ENCODE measurements around the gene FN1.
"Not testable (repeated sequence)": the region's sequence is repeated elsewhere in the genome, so short reads cannot be mapped to it uniquely, and the experiment has no call there.

The FN1 gene

GRCh38 chr2:215410181-215410931, 25.5 kb downstream of the FN1 start:
- not testable (repeated sequence) for DNase-seq (ENCODE audit: extremely low spot score, insufficient read length, low read depth); FAIRE-seq

DNA sequence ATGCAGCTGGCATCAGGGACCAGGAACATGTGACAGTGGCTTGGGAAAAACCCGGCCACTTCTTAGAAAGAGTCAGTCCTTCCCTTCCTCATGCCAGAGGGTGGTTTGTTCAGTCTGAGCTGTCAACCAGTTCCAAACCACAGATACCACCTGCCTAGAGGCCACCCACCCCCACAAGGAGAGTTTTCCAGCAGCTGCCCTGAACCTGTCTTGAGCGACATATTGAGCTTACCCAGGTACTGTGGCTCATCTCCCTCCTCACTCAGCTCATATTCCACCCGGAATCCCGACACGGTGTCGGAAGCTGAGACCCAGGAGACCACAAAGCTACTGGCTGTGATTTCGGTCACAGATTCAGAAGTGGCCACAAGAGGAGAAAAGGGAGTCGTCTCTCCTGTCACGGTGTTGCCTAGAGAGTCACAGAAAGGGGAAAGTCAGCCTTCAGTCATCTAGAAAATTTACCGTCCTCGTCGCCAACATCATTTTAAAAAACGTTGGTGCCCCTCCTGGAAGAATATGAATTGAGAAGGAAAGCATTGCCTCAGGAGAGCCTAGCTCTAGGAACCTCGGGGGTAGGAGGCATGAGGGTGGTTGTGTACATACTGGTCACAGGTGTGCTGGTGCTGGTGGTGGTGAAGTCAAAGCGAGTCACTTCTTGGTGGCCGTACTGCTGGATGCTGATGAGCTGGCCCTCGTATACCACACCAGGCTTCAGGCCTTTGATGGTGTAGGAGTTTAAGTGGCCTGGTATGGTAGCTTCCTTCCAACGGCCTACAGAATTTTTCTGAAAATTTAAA, 26.3 kb downstream of the FN1 start:
- DNase-seq (ENCODE audit: extremely low spot score, insufficient read length, low read depth) (no peak), FAIRE-seq (no peak)

DNA sequence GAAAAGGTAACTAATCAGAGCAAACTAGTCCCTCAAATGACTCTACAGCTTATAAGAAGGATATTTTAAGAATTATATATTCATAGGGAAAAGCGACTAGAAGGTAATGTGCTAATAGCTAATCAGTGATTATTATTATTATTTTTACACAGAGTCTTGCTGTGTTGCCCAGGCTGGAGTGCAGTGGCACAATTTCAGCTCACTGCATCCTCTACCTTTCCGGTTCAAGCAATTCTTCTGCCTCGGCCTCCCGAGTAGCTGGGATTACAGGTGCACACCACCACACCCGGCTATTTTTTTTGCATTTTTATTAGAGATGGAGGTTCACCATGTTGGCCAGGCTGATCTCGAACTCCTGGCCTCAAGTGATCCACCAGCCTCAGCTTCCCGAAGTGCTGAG, 27.4 kb downstream of the FN1 start:
- not testable (repeated sequence) for DNase-seq (ENCODE audit: extremely low spot score, insufficient read length, low read depth); FAIRE-seq

GRCh38 chr2:215407590-215408264, 28.1 kb downstream of the FN1 start:
- DNase-seq (ENCODE audit: extremely low spot score, insufficient read length, low read depth) (no peak), FAIRE-seq (no peak)

GRCh38 chr2:215407061-215407460, 28.8 kb downstream of the FN1 start:
- FAIRE-seq = no peak
- no peak for DNase-seq (ENCODE audit: extremely low spot score, insufficient read length, low read depth)

GRCh38 chr2:215405722-215406581, 29.9 kb downstream of the FN1 start:
- no peak for DNase-seq (ENCODE audit: extremely low spot score, insufficient read length, low read depth)
- no peak for FAIRE-seq

GRCh38 chr2:215404348-215405012, 31.4 kb downstream of the FN1 start:
- DNase-seq (ENCODE audit: extremely low spot score, insufficient read length, low read depth) = no peak
- FAIRE-seq = no peak

- FAIRE-seq = no peak
- no peak for DNase-seq (ENCODE audit: extremely low spot score, insufficient read length, low read depth)
Observed at GRCh38 chr2:215403441-215404347, 32.2 kb downstream of the FN1 start.

DNA sequence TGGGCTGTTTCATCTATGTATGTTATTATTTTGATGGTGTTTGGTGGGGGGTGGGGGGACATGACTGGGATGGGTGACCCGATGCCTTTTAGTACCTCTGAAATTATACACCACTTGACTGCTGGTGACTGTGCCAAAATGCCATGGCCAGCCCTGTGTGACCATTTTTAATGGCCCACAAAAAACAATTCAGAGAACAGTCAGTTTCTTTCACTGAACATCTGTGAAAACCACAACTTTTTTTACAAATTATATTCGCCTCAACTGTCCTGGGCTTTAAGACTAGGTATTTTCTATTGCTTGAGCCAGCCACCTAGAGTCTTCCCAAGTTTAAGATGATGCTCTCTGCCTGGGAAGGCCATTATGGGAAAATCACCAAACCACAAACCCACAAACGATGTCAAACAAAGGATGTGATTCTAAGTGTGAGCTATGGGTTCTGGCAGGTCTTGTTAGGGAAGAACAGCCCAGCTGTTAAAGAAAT, 33.9 kb downstream of the FN1 start:
- DNase-seq (ENCODE audit: extremely low spot score, insufficient read length, low read depth) = no peak
- no peak for FAIRE-seq

GRCh38 chr2:215399067-215399716, 36.7 kb downstream of the FN1 start:
- DNase-seq (ENCODE audit: extremely low spot score, insufficient read length, low read depth) = no peak
- FAIRE-seq = no peak

DNA sequence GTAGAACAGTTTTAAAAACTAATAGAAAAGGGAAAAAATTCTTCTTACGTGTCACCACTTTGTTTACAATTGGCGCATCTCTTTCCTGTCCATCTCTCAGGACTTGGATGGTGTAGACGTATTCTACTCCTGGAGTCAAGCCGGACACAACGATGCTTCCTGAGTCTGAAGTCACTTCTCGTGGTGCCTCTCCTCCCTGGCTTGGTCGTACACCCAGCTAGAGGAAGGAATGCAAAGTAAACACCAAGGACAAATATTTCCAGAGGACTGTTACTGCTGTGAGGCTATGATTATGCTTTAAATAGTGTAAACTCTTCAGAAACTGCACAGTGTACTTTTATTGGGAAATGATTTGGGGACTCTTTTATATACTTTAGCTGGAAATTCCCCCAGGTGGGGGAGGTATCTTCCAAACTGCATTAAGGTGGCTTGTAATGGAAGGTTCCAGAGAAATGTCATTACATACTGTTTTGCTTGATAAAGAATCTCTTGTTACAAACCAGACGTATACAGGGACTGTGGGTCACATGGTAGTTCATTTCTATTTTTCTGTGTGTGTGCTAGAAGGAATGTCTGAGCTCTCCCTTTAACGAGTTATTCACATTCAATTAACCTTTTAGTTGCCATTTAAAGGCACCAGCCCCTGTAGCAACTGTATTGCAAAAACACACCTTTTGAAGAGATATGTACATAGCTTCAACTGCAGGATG, 38.1 kb downstream of the FN1 start:
- no peak for DNase-seq (ENCODE audit: extremely low spot score, insufficient read length, low read depth)

DNA sequence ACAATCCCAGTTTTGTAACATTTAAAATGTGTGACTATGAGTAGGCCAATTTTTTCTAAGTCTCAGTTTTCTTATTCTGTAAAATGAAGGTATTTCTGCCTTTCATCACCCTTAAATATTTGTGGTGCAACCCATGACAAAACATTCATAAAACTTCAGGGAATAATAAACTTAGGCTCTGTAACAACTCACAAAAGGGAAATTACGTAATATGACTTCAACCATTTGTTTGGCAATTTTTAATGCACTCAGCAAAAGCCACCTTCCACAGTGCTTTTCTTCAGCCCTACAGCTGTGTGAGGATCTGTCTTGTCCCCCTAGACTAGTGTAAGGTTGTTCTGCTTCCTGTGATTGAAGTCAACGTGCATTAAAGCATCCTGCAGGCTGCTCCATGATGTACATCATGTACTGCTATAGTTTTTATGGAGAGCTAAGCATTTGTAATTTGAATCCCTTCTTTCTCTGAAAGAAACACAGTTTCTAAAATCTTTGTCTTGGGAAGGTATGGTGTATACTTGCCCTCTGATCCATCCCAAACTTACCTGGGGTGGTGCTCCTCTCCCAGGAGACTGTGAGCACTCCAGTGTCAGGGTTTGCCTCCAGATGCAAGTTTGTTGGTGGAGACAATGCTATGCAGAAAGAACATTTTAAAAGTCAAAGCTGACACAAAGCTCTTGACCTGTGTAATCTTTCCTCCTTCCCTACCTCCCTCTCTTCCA, 39.1 kb downstream of the FN1 start:
- DNase-seq (ENCODE audit: extremely low spot score, insufficient read length, low read depth) (no peak), FAIRE-seq (no peak)

More for the DNA sequence above, 38.1 kb downstream of the FN1 start:
- no peak for FAIRE-seq

DNA sequence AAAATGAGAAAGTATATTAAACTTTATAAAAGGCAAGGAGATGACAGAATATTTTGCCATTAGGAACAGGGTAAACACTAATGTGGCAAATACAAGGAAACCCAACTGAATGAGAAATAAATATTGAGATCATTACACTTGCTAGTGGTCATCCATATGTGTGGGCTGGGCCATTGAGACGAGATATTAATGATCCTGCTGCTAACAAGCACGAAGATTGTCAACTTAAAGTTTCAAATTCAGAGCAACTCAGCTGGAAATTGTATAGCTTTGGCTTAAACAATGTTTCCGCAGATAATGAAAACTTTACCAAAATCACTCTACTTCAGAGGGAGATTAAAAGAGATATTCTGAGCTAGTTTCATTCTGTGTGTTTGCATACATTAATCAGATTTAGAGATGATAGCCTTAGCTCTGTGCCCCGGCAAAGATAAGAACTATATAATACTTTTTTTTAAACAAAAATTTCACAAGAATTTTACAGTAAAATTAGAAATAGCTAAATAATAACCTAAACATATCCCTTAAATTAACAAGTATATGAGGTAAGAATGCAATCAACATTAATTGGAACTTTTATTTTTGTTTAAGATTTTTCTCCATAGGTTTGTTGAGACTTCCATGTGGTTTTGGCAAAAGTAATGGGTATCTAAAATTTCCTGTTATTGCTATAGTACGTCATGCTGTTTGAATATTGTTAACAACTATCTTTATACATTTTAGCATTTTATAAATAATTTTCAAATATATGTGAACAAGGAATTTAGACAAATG, 40.0 kb downstream of the FN1 start:
- no peak for DNase-seq (ENCODE audit: extremely low spot score, insufficient read length, low read depth)
- FAIRE-seq = no peak

- DNase-seq (ENCODE audit: extremely low spot score, insufficient read length, low read depth) (no peak), FAIRE-seq (no peak)
Observed at GRCh38 chr2:215394102-215394805, 41.6 kb downstream of the FN1 start.

DNA sequence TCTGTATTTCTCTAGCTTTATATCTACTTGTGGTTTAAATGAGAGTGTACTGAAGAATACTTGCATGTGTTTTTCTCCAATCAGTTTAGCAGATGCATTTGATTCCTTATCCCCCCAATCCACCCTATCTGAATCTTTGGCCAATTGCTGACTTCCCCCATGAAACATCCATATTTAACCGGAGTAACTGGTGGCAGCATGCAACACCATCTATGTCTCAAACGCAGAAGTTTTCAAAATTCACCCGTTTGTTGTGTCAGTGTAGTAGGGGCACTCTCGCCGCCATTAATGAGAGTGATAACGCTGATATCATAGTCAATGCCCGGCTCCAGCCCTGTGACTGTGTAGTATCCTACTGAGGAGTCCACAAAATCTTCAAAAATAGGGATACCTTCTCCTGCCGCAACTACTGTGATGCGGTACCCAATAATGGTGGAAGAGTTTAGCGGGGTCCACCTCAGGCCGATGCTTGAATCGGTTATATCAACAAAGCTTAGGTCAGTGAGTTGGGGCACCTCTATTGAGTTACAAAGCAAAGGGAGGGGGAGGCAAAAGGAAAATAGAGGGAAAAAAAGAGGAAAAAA, 43.1 kb downstream of the FN1 start:
- DNase-seq (ENCODE audit: extremely low spot score, insufficient read length, low read depth) = no peak
- FAIRE-seq = no peak

Data from GM18507 (cell line).